HepG2 (cell line): ENCODE data around the gene ZFP82. TPM values are rescaled to one million over a fixed set of nuclear protein-coding genes. Genes with fewer than 3 reads are reported as not detected.

Source experiments
- ARNT ChIP-seq: fragments of 450-650 bp; IDR thresholded peaks from 2 replicates; pipeline ENCODE4 v1.6.1; 2017
- BRF2 ChIP-seq: sonication (generic); formaldehyde crosslinking; IDR thresholded peaks from 2 replicates; pipeline ENCODE4 v1.8.1; 2022; ENCODE audit warnings: mild to moderate bottlenecking, missing genetic modification reagents
- CCAR2 ChIP-seq: fragments of 200-400 bp; formaldehyde crosslinking; optimal IDR thresholded peaks from 2 replicates; pipeline ENCODE3; 2018; ENCODE audit warnings: low read depth, mild to moderate bottlenecking, low read length, moderate library complexity
- DNMT3B ChIP-seq: conservative IDR thresholded peaks from 2 replicates; pipeline ENCODE4 v1.6.1; 2016; ENCODE audit warnings: missing biosample characterization, control low read depth
- FOXO1 ChIP-seq: sonication (generic); formaldehyde crosslinking; IDR thresholded peaks from 2 replicates; pipeline ENCODE4 v1.4.0; 2020; ENCODE audit warnings: missing genetic modification reagents
- HOXA9 ChIP-seq: sonication (generic); formaldehyde crosslinking; IDR thresholded peaks from 2 replicates; pipeline ENCODE4 v1.8.1; 2022; ENCODE audit warnings: missing genetic modification reagents, mild to moderate bottlenecking, moderate library complexity, borderline replicate concordance
- KLF11 ChIP-seq: IDR thresholded peaks from 2 replicates; pipeline ENCODE4 v1.6.1; 2016; ENCODE audit warnings: missing compliant biosample characterization
- MAF1 ChIP-seq: sonication (generic); formaldehyde crosslinking; IDR thresholded peaks from 2 replicates; pipeline ENCODE4 v1.5.0; 2020; ENCODE audit warnings: missing genetic modification reagents, borderline replicate concordance
- MLLT10 ChIP-seq: sonication (generic); formaldehyde crosslinking; IDR thresholded peaks from 2 replicates; pipeline ENCODE4 v1.4.0; 2020; ENCODE audit warnings: missing genetic modification reagents
- NBN ChIP-seq: fragments of 450-650 bp; conservative IDR thresholded peaks from 2 replicates; pipeline ENCODE4 v1.6.1; 2017
- PHF20 ChIP-seq: sonication (generic); formaldehyde crosslinking; IDR thresholded peaks from 2 replicates; pipeline ENCODE4 v1.5.0; 2020; ENCODE audit warnings: mild to moderate bottlenecking, missing genetic modification reagents
- SAFB2 ChIP-seq: sonication (generic); formaldehyde crosslinking; IDR thresholded peaks from 2 replicates; pipeline ENCODE4 v1.5.1; 2020; ENCODE audit warnings: missing genetic modification reagents, low read depth, mild to moderate bottlenecking, borderline replicate concordance
- SP1 ChIP-seq, 2 experiments: fragments of 450-650 bp in 1 of 2; sonication (generic) in 1 of 2; formaldehyde crosslinking in 1 of 2; IDR thresholded peaks; 2 replicates each; pipeline versions ENCODE4 v1.4.0 to v1.6.1; 2016 to 2020; ENCODE audit warnings: missing genetic modification reagents in 1 of 2
- SP2 ChIP-seq: sonication (generic); formaldehyde crosslinking; IDR thresholded peaks from 2 replicates; pipeline ENCODE4 v1.5.1; 2020; ENCODE audit warnings: mild to moderate bottlenecking, missing genetic modification reagents
- STAG1 ChIP-seq: sonication (generic); formaldehyde crosslinking; IDR thresholded peaks from 2 replicates; pipeline ENCODE4 v1.4.0; 2020; ENCODE audit warnings: missing genetic modification reagents
- SYNCRIP ChIP-seq: fragments of 200-400 bp; formaldehyde crosslinking; IDR thresholded peaks from 2 replicates; pipeline ENCODE4 v1.6.1; 2018; ENCODE audit warnings: mild to moderate bottlenecking, low read depth, low read length; ENCODE audit not compliant: insufficient read depth
- TBL1XR1 ChIP-seq: fragments of 150-350 bp; IDR thresholded peaks from 2 replicates; pipeline ENCODE4 v1.6.1; 2014; ENCODE audit warnings: borderline replicate concordance, low read length; ENCODE audit not compliant: partially characterized antibody
- TRIM24 ChIP-seq: sonication (generic); formaldehyde crosslinking; IDR thresholded peaks from 2 replicates; pipeline ENCODE4 v1.8.0; 2022; ENCODE audit warnings: mild to moderate bottlenecking, missing genetic modification reagents
- YY1 ChIP-seq: IDR thresholded peaks from 2 replicates; pipeline ENCODE4 v1.6.1; 2011; ENCODE audit warnings: low read length, low read depth, moderate library complexity, mild to moderate bottlenecking; ENCODE audit not compliant: insufficient read depth, insufficient replicate concordance
- ZFX ChIP-seq: sonication (generic); formaldehyde crosslinking; IDR thresholded peaks from 2 replicates; pipeline ENCODE4 v1.4.0; 2020; ENCODE audit warnings: mild to moderate bottlenecking, low read depth, missing genetic modification reagents, moderate library complexity
- ZNF136 ChIP-seq: sonication (generic); formaldehyde crosslinking; IDR thresholded peaks from 2 replicates; pipeline ENCODE4 v1.8.1; 2022; ENCODE audit warnings: low read depth, mild to moderate bottlenecking, moderate library complexity, missing genetic modification reagents
- ZNF160 ChIP-seq: sonication (generic); formaldehyde crosslinking; IDR thresholded peaks from 2 replicates; pipeline ENCODE4 v1.8.0; 2022; ENCODE audit warnings: mild to moderate bottlenecking, inconsistent platforms, missing genetic modification reagents
- ZNF232 ChIP-seq: sonication (generic); formaldehyde crosslinking; IDR thresholded peaks from 2 replicates; pipeline ENCODE4 v1.4.0; 2020; ENCODE audit warnings: missing genetic modification reagents, borderline replicate concordance
- ZNF274 ChIP-seq: sonication (generic); formaldehyde crosslinking; IDR thresholded peaks from 2 replicates; pipeline ENCODE4 v1.5.1; 2020; ENCODE audit warnings: mild to moderate bottlenecking, missing genetic modification reagents
- ZNF333 ChIP-seq: sonication (generic); formaldehyde crosslinking; IDR thresholded peaks from 2 replicates; pipeline ENCODE4 v1.4.0; 2020; ENCODE audit warnings: mild to moderate bottlenecking, missing genetic modification reagents, borderline replicate concordance
- ZNF501 ChIP-seq: sonication (generic); formaldehyde crosslinking; IDR thresholded peaks from 2 replicates; pipeline ENCODE4 v1.5.1; 2020; ENCODE audit warnings: mild to moderate bottlenecking, moderate library complexity, missing genetic modification reagents
- ZNF615 ChIP-seq: sonication (generic); formaldehyde crosslinking; IDR thresholded peaks from 2 replicates; pipeline ENCODE4 v1.5.0; 2020; ENCODE audit warnings: mild to moderate bottlenecking, missing genetic modification reagents, borderline replicate concordance
- ZNF780A ChIP-seq: sonication (generic); formaldehyde crosslinking; IDR thresholded peaks from 2 replicates; pipeline ENCODE4 v1.8.0; 2022; ENCODE audit warnings: mild to moderate bottlenecking, missing genetic modification reagents, moderate library complexity
- polyA plus RNA-seq, 8 experiments: library from polyadenylated mRNA; depleted of rRNA in 3 of 8; stranded (reverse) in 7 of 8; unstranded in 1 of 8; fragments of >200 nt; fragmentation: Illumina TruSeq in 4 of 8; extraction: Trizol in 4 of 8; gene quantifications; 2 replicates each; pipeline versions ENCODE4 v1.2.1 to v1.2.3, GENCODE V29; 2011 to 2016; ENCODE audit warnings: low read depth in 4 of 8, missing spikeins in 1 of 8, mixed read lengths in 1 of 8; ENCODE audit not compliant: insufficient read depth in 1 of 8
- total RNA-seq, 5 experiments: library from RNA; depleted of rRNA; stranded (reverse); fragments of >200 nt; fragmentation: Illumina TruSeq; extraction: Trizol; gene quantifications; 2 replicates each; pipeline ENCODE4 v1.2.3, GENCODE V29; 2016; ENCODE audit warnings: low read depth in 1 of 5
- TF ChIP-seq, protein P1 (sequence below): sonication (generic); formaldehyde crosslinking; IDR thresholded peaks from 2 replicates; pipeline ENCODE4 v1.4.0; 2020; ENCODE audit warnings: mild to moderate bottlenecking, missing genetic modification reagents
- TF ChIP-seq, protein P2 (sequence below): sonication (generic); formaldehyde crosslinking; IDR thresholded peaks from 2 replicates; pipeline ENCODE4 v1.4.0; 2020; ENCODE audit warnings: mild to moderate bottlenecking, missing genetic modification reagents

Gene ZFP82
- total and polyA plus RNA-seq, 2 of the 13 experiments (the other 11 are each of a cell fraction or from before 2014, with no cell fraction given) = 1.7 to 4.3 TPM

DNA sequence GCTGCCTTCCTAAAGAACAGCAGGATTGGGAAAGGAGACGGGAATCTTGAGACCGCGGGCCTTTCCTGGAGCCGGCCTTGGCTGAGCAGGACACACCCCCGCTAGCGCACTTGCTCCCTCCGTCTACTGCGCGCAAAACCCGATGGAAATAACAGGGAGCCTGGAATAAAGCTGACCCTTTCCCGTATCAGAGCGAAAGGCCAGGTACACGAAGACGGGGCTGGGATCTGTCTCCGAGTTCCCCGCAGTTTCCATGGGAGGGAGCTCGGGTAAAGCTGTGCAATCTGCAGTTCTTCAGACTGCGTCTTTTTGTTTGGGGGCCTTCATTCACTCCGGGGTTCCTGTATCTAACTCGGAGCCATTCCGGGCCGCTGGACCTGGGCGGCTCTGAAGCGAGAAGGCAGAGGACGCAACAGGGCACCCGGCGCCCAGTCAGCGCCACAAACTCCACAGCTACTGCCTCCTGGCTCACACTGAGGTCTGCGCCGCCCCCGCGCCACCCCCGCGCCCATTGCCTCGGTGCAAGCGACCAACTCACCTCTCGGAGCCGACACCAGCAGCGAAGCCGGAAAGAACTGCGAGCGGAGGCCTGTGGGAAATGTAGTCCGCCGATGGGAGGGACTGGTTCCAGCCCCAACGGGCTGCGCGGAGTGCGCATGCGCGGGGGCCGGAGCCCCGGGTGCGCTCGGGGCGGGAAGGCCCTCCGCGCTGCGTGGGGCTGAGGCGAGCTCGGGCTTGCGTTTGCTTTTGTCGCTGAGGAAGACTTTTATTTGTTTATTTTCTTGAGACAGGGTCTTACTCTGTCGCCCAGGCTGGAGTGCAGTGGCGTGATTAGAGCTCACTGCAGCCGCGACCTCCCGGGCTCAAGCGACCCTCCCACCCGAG is 39.6 kb downstream of the ZFP82 start, which contains the start of gene ZFP14 (continued):
- TF ChIP-seq SP1 (IDR thresholded peaks at IDR 0.05) = no peak
- 0 out of 2 replicates have a peak, but pooled peaks have one; percentile 7 for TF ChIP-seq SP1 (CRISPR knock-in tag; IDR thresholded peaks at IDR 0.05)
- TF ChIP-seq SYNCRIP = no peak
- no peak for TF ChIP-seq ZNF136 (CRISPR knock-in tag)
- TF ChIP-seq TBL1XR1 = no peak
- TF ChIP-seq SP2 (CRISPR knock-in tag) = no peak
- TF ChIP-seq, protein P1, sequence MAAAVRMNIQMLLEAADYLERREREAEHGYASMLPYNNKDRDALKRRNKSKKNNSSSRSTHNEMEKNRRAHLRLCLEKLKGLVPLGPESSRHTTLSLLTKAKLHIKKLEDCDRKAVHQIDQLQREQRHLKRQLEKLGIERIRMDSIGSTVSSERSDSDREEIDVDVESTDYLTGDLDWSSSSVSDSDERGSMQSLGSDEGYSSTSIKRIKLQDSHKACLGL (CRISPR knock-in tag) = no peak
- peak; percentile 49; the same call in 1 of the 2 replicates for TF ChIP-seq MAF1 (CRISPR knock-in tag)
- peak; percentile 73 for TF ChIP-seq PHF20 (CRISPR knock-in tag)
- no peak for TF ChIP-seq ZNF333 (CRISPR knock-in tag)
- TF ChIP-seq ZFX (CRISPR knock-in tag) = peak; percentile 90
- no peak for TF ChIP-seq TRIM24
- TF ChIP-seq SAFB2 (CRISPR knock-in tag) = no peak
- TF ChIP-seq FOXO1 (CRISPR knock-in tag) = no peak
- no peak for TF ChIP-seq ARNT
- TF ChIP-seq ZNF232 (CRISPR knock-in tag) = no peak
- TF ChIP-seq CCAR2 = no peak
- TF ChIP-seq KLF11 = 0 out of 2 replicates have a peak, but pooled peaks have one; percentile 30
- TF ChIP-seq, protein P2, sequence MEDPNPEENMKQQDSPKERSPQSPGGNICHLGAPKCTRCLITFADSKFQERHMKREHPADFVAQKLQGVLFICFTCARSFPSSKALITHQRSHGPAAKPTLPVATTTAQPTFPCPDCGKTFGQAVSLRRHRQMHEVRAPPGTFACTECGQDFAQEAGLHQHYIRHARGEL (CRISPR knock-in tag) = no peak
- TF ChIP-seq NBN = no peak
- TF ChIP-seq ZNF160 (CRISPR knock-in tag) = no peak
- 0 out of 2 replicates have a peak, but pooled peaks have one; percentile 61 for TF ChIP-seq DNMT3B (CRISPR knock-in tag)
- TF ChIP-seq BRF2 (CRISPR knock-in tag) = no peak
- no peak for TF ChIP-seq MLLT10 (CRISPR knock-in tag)
- TF ChIP-seq ZNF501 (CRISPR knock-in tag) = peak; percentile 89
- no peak for TF ChIP-seq HOXA9
- TF ChIP-seq ZNF780A (CRISPR knock-in tag) = no peak
- peak; percentile 35; the same call in 1 of the 2 replicates for TF ChIP-seq STAG1 (CRISPR knock-in tag)
- no peak; the same call in 1 of the 2 replicates for TF ChIP-seq ZNF274
- peak; percentile 75 for TF ChIP-seq YY1
- no peak for TF ChIP-seq ZNF615 (CRISPR knock-in tag)
